DMS114 treated with DMSO at 0.1 percent for 48 hours (cell line): ENCODE results near the gene ICA1.

ENCODE experiments used
- DNase-seq: peaks from one replicate; lab custom pipeline; 2025; ENCODE audit not compliant: unreplicated experiment; lab: John Stamatoyannopoulos, UW

Gene ICA1

GRCh38 chr7:8228766-8229674, 32.9 kb downstream of the ICA1 start:
- no peak for DNase-seq

GRCh38 chr7:8228068-8228467, 33.9 kb downstream of the ICA1 start:
- DNase-seq, result no peak

- DNase-seq, result no peak
Measured at GRCh38 chr7:8227261-8227660, 34.7 kb downstream of the ICA1 start.

GRCh38 chr7:8226501-8226900, 35.5 kb downstream of the ICA1 start:
- no peak for DNase-seq

DNA sequence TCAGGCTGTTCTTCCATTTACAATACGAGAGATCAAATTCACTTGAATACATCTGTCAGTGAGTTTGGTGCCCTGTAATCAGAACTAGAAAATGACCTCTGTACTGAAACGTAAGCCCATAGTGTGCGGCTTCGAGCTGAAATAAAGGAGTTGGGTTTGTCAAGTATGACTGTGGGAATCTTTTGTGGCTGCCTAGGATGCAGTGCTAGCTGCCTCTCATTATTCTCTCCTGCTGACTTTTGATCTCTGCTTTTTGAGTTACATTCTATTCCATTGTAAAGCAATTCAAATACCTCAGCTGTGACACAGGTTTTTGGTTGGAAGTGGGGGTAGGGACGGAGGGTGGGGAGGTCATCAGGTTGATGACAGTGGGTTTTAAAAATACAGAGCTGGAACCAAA, 40.4 kb downstream of the ICA1 start:
- DNase-seq, result no peak

DNA sequence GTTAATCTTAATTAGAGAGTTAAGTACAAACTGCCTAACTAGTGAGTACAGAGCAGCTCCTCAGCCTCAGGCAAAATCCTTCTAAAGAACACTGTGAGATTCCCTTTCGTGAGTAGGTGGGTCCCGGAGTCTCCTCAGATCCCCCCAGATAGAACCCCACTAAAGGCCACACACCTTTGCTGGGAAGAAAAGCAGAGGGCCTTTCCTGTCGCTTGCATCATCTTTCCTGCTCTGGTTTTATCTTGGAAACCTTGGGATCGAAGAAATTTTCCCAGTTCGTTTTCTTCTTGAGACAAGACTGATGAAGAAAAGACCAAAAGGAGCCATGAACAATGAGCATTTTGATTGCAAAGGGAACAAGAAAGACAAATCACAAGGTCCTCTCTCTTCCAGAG, 40.9 kb downstream of the ICA1 start:
- no peak for DNase-seq

DNA sequence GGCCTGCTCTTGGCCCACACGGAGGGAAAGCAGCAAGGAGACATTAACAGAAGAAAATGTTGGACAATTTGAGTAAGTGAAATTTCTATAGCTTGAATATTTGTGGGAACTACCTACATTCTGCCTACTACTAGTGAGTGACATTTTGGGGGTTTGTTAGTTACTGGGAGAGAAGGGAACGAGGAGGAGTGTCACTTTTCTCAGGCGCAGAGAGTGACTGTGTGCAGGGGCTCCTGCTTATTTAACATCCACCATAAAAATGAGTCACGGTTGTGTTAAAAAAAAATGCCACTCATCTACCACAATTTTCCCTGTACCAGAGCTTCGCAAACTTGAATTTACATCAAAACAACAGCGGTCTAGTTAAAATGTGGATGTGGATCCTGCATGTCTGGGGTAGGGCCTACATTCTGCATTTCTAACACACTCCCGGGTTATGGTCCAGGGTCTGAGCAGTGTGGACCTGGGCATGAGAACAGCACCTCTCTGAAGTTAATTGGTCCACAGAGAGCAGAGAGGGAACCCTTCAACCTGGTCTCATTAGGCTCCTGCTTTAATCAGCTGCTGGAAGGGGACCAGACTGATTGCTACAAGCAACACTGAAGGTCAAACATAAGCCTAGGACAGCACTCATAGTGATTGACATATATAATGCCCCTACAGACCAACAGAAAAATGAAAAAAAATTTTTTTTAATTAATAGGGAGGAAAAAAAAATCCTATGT, 41.4 kb downstream of the ICA1 start:
- DNase-seq, result no peak

- DNase-seq, result peak; percentile 66
Measured at GRCh38 chr7:8217200-8218068, 44.5 kb downstream of the ICA1 start.

DNA sequence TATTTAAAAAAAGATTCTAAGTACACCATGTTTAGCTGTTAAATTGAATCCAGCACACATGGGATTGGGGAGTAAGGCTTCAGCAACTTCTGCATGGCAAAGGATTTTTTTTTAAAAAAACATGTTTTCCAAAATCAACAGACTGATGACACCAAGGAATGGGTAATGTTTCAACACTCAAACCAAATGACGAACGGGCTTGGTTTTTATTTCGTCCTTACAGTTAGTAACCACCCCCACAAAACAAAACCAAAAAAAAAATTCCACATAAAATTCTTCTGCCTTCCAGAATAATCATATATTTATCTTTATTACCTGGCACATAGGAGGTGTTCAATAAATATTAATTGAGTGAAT, 45.7 kb downstream of the ICA1 start:
- DNase-seq, result no peak

GRCh38 chr7:8215648-8216333, 46.2 kb downstream of the ICA1 start:
- no peak for DNase-seq

GRCh38 chr7:8214244-8214824, 47.6 kb downstream of the ICA1 start:
- no peak for DNase-seq

GRCh38 chr7:8213381-8213780, 48.6 kb downstream of the ICA1 start:
- no peak for DNase-seq

DNA sequence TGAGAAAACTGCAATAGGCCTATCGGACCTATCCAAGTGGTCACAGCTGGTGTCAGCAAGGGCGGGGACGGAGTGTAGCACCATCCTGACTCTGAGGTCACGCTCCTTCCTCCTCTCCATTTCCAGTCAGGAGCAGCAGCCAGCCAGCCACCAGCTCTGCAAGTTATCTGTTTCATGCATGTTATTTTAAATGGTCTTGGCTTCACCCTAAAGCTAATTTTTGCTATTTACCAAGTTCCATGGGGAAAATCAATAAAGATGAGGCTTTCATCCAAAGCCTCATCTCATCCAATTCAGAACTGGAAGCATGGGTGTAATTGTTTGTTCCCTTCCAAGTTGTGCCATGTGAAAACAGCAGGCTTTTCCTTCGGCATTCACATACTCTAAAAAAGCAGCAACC, 49.3 kb downstream of the ICA1 start:
- no peak for DNase-seq

DNA sequence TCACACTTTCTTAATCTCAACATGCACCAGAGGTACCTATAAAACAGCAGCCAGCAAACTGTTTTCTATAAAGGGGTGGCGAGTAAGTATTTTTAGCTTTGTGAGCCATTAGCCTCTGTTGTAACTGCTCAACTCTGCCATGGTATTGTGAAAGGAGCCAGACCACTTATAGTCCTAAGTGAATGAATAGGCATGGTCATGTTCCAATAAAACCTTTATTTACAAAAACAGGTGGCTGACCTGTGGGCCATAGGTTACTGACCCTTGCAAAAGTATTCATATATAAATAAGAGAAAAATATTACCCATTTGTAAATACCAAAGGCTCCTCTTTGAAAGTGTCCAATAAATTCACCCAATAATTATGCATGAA, 50.3 kb downstream of the ICA1 start:
- DNase-seq, result no peak

- no peak for DNase-seq
Measured at GRCh38 chr7:8210845-8211724, 50.9 kb downstream of the ICA1 start.

DNA sequence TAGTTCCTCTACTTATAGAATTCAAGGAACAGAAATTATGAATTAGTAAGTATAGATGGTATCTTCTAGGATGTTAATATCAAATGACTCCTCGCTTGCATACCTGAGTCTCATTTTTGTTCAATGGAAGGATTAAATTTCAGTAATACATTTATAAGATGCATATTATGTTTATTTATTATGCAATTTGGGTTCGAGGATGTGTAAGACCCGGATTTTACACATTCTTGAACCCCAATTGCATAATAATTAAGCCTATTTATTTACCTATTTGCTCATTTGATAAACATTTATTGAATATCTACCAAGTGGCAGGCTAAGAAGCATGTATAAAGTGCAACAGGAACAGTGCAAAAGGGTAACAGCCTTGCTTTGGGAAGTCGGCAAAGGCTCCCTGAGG, 52.6 kb downstream of the ICA1 start:
- DNase-seq, result no peak

- DNase-seq, result no peak
Measured at GRCh38 chr7:8208816-8209215, 53.2 kb downstream of the ICA1 start.

DNA sequence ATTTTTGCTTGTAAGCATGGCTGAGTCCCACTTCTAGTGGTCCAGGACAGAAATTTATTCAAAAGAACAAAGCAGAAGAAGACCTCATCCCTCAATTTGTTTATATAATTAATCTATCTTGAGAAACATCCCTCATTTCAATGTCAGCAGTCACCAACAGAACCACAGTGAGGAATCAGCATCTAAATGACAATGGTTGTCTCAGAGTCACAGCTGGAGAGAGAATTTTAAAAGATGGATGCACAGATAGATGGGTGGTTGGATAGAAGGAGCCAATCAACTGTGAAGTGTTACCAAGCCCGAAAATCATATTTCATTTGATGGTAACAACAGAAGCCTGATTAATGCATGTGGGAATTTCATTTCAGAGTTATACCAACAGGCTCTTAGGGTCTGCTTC, 55.0 kb downstream of the ICA1 start:
- DNase-seq, result no peak

DNA sequence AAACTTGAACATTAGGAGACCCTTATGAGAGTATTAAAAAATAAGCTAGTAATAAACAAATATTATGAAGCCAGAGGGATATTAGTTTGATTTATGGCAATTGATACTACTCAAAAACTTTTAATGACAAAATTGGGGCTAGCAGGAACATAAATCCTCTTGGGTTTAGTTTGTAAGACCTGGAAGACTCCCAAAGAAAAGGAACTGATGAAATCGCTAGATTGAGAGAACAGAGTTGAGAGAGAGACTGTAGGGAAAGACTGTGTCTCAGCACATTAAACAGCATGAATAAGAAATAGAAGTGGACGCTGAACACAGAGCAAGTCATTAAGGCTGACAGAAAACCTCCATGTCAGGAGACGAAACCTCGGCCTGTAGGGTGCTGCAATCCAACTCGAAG, 56.4 kb downstream of the ICA1 start:
- no peak for DNase-seq

GRCh38 chr7:8205031-8205387, 57.0 kb downstream of the ICA1 start:
- no peak for DNase-seq
